Ishikawa (cell line): ENCODE data around the gene PLXNA2.

Source experiments
- CEBPB ChIP-seq: IDR thresholded peaks from 2 replicates; pipeline ENCODE4 v1.6.1; 2012
- CREB1 ChIP-seq: IDR thresholded peaks from 2 replicates; pipeline ENCODE4 v1.6.1; 2012; ENCODE audit warnings: low read depth
- EGR1 ChIP-seq: IDR thresholded peaks from 2 replicates; pipeline ENCODE4 v1.6.1; 2012
- EP300 ChIP-seq: IDR thresholded peaks from 2 replicates; pipeline ENCODE4 v1.6.1; 2012; ENCODE audit warnings: borderline replicate concordance
- FOXM1 ChIP-seq: IDR thresholded peaks from 2 replicates; pipeline ENCODE4 v1.6.1; 2012; ENCODE audit warnings: low read depth, borderline replicate concordance
- NFIC ChIP-seq: IDR thresholded peaks from 2 replicates; pipeline ENCODE4 v1.6.1; 2012
- RAD21 ChIP-seq: IDR thresholded peaks from 2 replicates; pipeline ENCODE4 v1.6.1; 2012; ENCODE audit warnings: low read depth
- TAF1 ChIP-seq: IDR thresholded peaks from 2 replicates; pipeline ENCODE4 v1.6.1; 2012; ENCODE audit warnings: low read depth, mild to moderate bottlenecking
- TCF12 ChIP-seq: IDR thresholded peaks from 2 replicates; pipeline ENCODE4 v1.6.1; 2012; ENCODE audit warnings: low read depth
- TEAD4 ChIP-seq: IDR thresholded peaks from 2 replicates; pipeline ENCODE4 v1.6.1; 2012
- YY1 ChIP-seq: IDR thresholded peaks from 2 replicates; pipeline ENCODE4 v1.6.1; 2012; ENCODE audit warnings: low read depth
- ZBTB7A ChIP-seq: IDR thresholded peaks from 2 replicates; pipeline ENCODE4 v1.6.1; 2012; ENCODE audit warnings: low read depth
- TF ChIP-seq, protein P1 (sequence below): IDR thresholded peaks from 2 replicates; pipeline ENCODE4 v1.6.1; 2012; ENCODE audit warnings: low read depth, mild to moderate bottlenecking
- TF ChIP-seq, protein P2 (sequence below): IDR thresholded peaks from 2 replicates; pipeline ENCODE4 v1.6.1; 2012
- TF ChIP-seq, protein P3 (sequence below): IDR thresholded peaks from 2 replicates; pipeline ENCODE4 v1.6.1; 2012

Gene PLXNA2

DNA sequence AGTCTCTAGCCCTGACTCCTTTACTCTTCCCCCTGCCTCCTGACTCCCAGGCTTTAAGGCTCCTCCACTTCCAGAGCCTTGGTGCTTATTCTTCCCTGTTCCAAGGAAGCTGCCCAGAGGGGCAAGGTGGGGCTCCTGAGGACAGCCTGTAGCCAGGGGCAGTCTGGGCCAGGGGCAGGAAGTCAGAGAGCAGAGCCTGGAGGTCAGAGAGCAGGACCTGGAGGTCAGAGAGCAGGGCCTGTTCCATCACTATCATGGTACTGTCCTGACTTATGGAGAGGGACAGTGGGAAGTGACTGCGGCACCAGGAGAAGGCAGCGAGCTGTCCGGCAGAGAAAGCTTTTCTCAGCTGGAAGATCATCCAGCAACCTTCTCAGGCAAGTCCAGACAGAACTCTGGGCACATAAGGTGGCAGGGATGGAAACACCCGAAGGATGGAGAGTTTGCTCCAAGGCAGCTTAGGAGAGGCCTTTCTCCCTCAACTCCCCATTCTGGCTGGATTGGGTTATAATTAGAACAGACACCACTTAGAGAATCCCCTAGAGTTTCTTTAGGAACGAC lies 25.0 kb downstream of the PLXNA2 start:
- TF ChIP-seq TCF12 (no peak), CREB1 (no peak), EP300 (no peak), ZBTB7A (no peak), EGR1 (no peak), TAF1 (no peak), TEAD4 (no peak), RAD21 (no peak), CEBPB (no peak), FOXM1 (no peak), YY1 (no peak), NFIC (no peak)
- TF ChIP-seq, protein P1, sequence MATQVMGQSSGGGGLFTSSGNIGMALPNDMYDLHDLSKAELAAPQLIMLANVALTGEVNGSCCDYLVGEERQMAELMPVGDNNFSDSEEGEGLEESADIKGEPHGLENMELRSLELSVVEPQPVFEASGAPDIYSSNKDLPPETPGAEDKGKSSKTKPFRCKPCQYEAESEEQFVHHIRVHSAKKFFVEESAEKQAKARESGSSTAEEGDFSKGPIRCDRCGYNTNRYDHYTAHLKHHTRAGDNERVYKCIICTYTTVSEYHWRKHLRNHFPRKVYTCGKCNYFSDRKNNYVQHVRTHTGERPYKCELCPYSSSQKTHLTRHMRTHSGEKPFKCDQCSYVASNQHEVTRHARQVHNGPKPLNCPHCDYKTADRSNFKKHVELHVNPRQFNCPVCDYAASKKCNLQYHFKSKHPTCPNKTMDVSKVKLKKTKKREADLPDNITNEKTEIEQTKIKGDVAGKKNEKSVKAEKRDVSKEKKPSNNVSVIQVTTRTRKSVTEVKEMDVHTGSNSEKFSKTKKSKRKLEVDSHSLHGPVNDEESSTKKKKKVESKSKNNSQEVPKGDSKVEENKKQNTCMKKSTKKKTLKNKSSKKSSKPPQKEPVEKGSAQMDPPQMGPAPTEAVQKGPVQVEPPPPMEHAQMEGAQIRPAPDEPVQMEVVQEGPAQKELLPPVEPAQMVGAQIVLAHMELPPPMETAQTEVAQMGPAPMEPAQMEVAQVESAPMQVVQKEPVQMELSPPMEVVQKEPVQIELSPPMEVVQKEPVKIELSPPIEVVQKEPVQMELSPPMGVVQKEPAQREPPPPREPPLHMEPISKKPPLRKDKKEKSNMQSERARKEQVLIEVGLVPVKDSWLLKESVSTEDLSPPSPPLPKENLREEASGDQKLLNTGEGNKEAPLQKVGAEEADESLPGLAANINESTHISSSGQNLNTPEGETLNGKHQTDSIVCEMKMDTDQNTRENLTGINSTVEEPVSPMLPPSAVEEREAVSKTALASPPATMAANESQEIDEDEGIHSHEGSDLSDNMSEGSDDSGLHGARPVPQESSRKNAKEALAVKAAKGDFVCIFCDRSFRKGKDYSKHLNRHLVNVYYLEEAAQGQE = no peak
- TF ChIP-seq, protein P2, sequence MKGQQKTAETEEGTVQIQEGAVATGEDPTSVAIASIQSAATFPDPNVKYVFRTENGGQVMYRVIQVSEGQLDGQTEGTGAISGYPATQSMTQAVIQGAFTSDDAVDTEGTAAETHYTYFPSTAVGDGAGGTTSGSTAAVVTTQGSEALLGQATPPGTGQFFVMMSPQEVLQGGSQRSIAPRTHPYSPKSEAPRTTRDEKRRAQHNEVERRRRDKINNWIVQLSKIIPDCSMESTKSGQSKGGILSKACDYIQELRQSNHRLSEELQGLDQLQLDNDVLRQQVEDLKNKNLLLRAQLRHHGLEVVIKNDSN = no peak
- TF ChIP-seq, protein P3, sequence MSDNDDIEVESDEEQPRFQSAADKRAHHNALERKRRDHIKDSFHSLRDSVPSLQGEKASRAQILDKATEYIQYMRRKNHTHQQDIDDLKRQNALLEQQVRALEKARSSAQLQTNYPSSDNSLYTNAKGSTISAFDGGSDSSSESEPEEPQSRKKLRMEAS = no peak

DNA sequence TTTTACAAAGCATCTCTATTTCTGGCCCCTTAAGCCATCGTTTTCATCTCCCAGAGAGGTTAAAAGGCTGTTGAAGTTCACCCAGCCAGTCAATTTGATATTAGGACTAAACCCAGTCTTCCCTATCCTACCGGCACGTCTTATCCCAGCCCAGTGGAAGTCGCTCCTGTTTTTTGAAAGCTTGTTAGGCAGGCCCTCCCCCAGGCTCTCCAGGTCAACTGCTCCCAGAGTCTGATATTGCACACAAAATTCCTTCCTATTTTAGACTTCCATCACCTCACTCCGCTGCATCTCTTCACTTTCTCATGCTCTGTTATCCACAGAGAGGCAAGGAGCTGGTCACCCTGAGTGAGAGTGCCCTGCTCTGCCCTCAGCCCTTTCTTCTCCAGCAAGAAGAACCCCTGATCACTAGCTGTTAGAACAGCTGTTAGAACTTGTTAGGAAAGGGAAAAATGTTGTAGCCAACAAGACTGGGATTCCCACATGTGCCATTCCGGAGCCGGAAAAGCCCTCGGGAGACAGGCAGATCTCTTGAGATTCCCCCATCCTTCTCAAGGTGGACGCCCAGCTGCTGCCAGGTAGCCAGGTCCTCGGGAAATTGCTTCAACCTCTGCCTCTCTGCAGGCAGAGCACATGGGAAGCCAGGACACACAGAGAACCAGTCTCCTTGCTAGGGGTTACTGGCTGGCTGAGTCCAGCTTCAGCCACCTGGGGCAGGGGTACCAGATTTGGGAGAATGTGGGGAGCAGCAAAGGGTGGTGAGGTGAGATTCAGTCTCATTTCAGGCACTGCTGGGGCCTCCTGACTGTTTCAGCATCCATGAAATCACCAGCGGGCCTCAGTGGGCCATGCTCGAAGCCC lies 25.7 kb downstream of the PLXNA2 start:
- TF ChIP-seq YY1 (no peak), EP300 (no peak), CREB1 (no peak), TEAD4 (no peak), CEBPB (no peak), RAD21 (no peak), EGR1 (no peak), TAF1 (no peak), TCF12 (no peak)
- TF ChIP-seq, protein P1 = no peak

DNA sequence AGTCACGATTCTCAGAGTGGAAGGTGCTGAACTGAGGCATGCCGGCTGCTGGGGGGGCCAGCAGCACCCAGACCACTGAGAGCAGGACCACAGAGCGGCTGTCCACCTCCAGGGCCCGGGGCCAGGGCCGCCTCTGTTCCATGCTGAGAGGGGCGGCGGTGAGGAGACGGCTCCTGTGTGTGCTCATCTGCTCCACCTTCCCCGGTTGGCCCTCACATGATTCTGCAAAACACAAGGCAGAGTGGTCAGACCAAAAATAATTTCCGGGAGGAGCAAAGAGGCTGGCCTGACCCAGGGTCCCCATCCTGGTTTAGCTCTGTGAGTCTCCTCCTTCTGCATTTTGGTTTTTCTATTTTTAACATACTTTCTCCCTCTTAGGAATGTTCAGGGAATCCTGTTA lies 26.4 kb downstream of the PLXNA2 start:
- TF ChIP-seq FOXM1 = no peak
- TF ChIP-seq TAF1 = no peak
- TF ChIP-seq, protein P2 = no peak
- TF ChIP-seq EGR1 = no peak
- TF ChIP-seq ZBTB7A = no peak
- no peak for TF ChIP-seq TEAD4

DNA sequence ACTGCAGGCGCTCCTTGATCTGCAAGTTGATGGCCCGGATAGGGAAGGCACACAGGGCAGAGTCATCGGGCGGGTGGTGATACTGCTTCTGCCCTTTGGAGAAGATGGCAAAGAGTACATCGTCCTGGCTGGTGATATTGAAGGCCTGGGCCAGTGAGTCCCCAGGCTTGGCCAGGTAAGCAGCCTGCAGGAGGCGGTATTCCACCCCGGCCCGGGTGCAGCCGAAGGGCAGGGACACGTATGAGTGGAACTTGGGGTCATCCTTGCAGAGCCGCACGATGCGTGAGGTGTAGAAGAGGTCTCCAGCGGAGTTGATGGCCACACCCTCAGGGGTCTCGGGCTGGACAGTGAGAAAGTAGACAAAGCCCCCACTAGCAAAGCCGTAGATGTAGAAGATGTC lies 27.4 kb downstream of the PLXNA2 start:
- TF ChIP-seq NFIC (no peak), YY1 (no peak), CREB1 (no peak), TAF1 (no peak), CEBPB (no peak), RAD21 (no peak), EGR1 (no peak), TEAD4 (no peak), ZBTB7A (no peak)
- TF ChIP-seq, protein P2 = no peak
- TF ChIP-seq, protein P3 = no peak

DNA sequence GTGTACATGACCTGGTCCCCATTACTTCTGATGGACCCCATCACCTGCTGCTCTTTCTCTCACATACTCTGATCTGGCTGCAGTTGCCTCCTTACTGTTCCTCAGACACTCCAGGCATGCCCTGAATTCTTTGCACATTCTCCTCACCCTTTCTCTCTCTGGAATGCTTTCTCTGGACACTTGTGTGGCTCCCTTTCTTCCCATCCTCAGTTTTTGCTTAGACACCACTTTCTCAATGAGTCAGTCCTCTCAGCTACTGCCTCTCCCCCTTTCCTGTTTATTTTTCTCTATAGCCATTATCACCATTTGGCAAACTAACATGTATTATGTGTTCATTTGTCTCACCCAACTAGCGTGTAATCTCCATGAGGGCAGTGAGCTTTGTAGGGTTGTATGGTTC lies 28.1 kb downstream of the PLXNA2 start:
- TF ChIP-seq TAF1 (no peak), TEAD4 (no peak), TCF12 (no peak), CREB1 (no peak), FOXM1 (no peak)
- TF ChIP-seq, protein P2 = no peak
- TF ChIP-seq, protein P3 = no peak
- TF ChIP-seq, protein P1 = no peak
